ENCODE data around the gene SRGAP1. TPM values are rescaled to one million over a fixed set of nuclear protein-coding genes. Genes with fewer than 3 reads are reported as not detected.
"Not testable (repeated sequence)": the region's sequence is repeated elsewhere in the genome, so short reads cannot be mapped to it uniquely, and the experiment has no call there.

The SRGAP1 gene
- total RNA-seq, 1 experiment from 2014 or later: 3.7 TPM

GRCh38 chr12:64186789-64187188, 342.3 kb downstream of the SRGAP1 start:
- H3K36me3 ChIP-seq: no peaks in the 10 kb centered on the region
- H3K4me3 ChIP-seq: no peak overlapping the region
- no peaks in the 10 kb centered on the region for H3K9me3 ChIP-seq (replicated peaks)
- H3K27ac ChIP-seq: peak overlapping the region; percentile 50
- no peaks in the 10 kb centered on the region for H3K27me3 ChIP-seq (replicated peaks)
- peak in 1 of 2 experiments; percentile 24 for DNase-seq (ENCODE audit: low read depth in 1 of 2, low spot score in 2 of 2)
- peaks cover 45% of the 10 kb centered on the region for H3K4me1 ChIP-seq (replicated peaks)

GRCh38 chr12:64187370-64187769, 342.9 kb downstream of the SRGAP1 start:
- peak overlapping the region; percentile 50 for H3K27ac ChIP-seq
- H3K36me3 ChIP-seq: no peaks in the 10 kb centered on the region
- peaks cover 39% of the 10 kb centered on the region for H3K4me1 ChIP-seq (replicated peaks)
- no peak overlapping the region for H3K4me3 ChIP-seq
- no peaks in the 10 kb centered on the region for H3K27me3 ChIP-seq (replicated peaks)
- H3K9me3 ChIP-seq (replicated peaks): no peaks in the 10 kb centered on the region
- DNase-seq (ENCODE audit: low read depth in 1 of 2, low spot score in 2 of 2): peak in 1 of 2 experiments; percentile 41

GRCh38 chr12:64187794-64188193, 343.3 kb downstream of the SRGAP1 start:
- Histone ChIP-seq H3K4me1 (replicated peaks) (peaks cover 35% of the 10 kb centered on the region), H3K27ac (peak overlapping the region; percentile 50), H3K9me3 (replicated peaks) (no peaks in the 10 kb centered on the region), H3K27me3 (replicated peaks) (no peaks in the 10 kb centered on the region), H3K4me3 (no peak overlapping the region), H3K36me3 (no peaks in the 10 kb centered on the region)
- peak in 1 of 2 experiments; percentile 12 for DNase-seq (ENCODE audit: low read depth in 1 of 2, low spot score in 2 of 2)

- no peaks in the 10 kb centered on the region for H3K36me3 ChIP-seq
- no peak overlapping the region for H3K27ac ChIP-seq
- no peaks in the 10 kb centered on the region for H3K27me3 ChIP-seq (replicated peaks)
- no peaks in the 10 kb centered on the region for H3K9me3 ChIP-seq (replicated peaks)
- H3K4me1 ChIP-seq (replicated peaks): peaks cover 32% of the 10 kb centered on the region
- no peak for DNase-seq (ENCODE audit: low read depth in 1 of 2, low spot score in 2 of 2)
- H3K4me3 ChIP-seq: no peak overlapping the region
Observed at GRCh38 chr12:64189530-64189929, 345.0 kb downstream of the SRGAP1 start.

- peaks cover 32% of the 10 kb centered on the region for H3K4me1 ChIP-seq (replicated peaks)
- no peaks in the 10 kb centered on the region for H3K27me3 ChIP-seq (replicated peaks)
- H3K27ac ChIP-seq: no peak overlapping the region
- no peaks in the 10 kb centered on the region for H3K9me3 ChIP-seq (replicated peaks)
- H3K36me3 ChIP-seq: no peaks in the 10 kb centered on the region
- no peak for DNase-seq (ENCODE audit: low read depth in 1 of 2, low spot score in 2 of 2)
- no peak overlapping the region for H3K4me3 ChIP-seq
Observed at GRCh38 chr12:64190140-64190539, 345.6 kb downstream of the SRGAP1 start.

GRCh38 chr12:64192644-64193444, 348.3 kb downstream of the SRGAP1 start:
- peaks cover 18% of the 10 kb centered on the region for H3K4me1 ChIP-seq (replicated peaks)
- no peaks in the 10 kb centered on the region for H3K36me3 ChIP-seq
- no peaks in the 10 kb centered on the region for H3K27me3 ChIP-seq (replicated peaks)
- H3K27ac ChIP-seq: no peak overlapping the region
- no peak overlapping the region for H3K4me3 ChIP-seq
- DNase-seq (ENCODE audit: low read depth in 1 of 2, low spot score in 2 of 2): no peak
- H3K9me3 ChIP-seq (replicated peaks): no peaks in the 10 kb centered on the region

- Histone ChIP-seq H3K36me3 (no peaks in the 10 kb centered on the region), H3K4me3 (no peak overlapping the region), H3K27ac (no peak overlapping the region), H3K9me3 (replicated peaks) (no peaks in the 10 kb centered on the region), H3K4me1 (replicated peaks) (peaks cover 7% of the 10 kb centered on the region), H3K27me3 (replicated peaks) (no peaks in the 10 kb centered on the region)
- no peak for DNase-seq (ENCODE audit: low read depth in 1 of 2, low spot score in 2 of 2)
Observed at GRCh38 chr12:64193931-64194330, 349.4 kb downstream of the SRGAP1 start.

- Histone ChIP-seq H3K4me1 (replicated peaks) (0 out of 2 replicates have a peak, but pooled peaks cover under 1% of the 10 kb centered on the region), H3K36me3 (no peaks in the 10 kb centered on the region), H3K27ac (no peak overlapping the region), H3K27me3 (replicated peaks) (no peaks in the 10 kb centered on the region), H3K4me3 (no peak overlapping the region), H3K9me3 (replicated peaks) (no peaks in the 10 kb centered on the region)
- DNase-seq (ENCODE audit: low read depth in 1 of 2, low spot score in 2 of 2): no peak
Observed at GRCh38 chr12:64194333-64195149, 350.0 kb downstream of the SRGAP1 start.

- H3K9me3 ChIP-seq (replicated peaks); H3K27me3 ChIP-seq (replicated peaks); H3K27ac ChIP-seq; H3K36me3 ChIP-seq; DNase-seq (ENCODE audit: low read depth in 1 of 2, low spot score in 2 of 2); H3K4me1 ChIP-seq (replicated peaks); H3K4me3 ChIP-seq: not testable (repeated sequence)
Observed at GRCh38 chr12:64195841-64196240, 351.3 kb downstream of the SRGAP1 start.

- no peak overlapping the region for H3K4me3 ChIP-seq
- H3K9me3 ChIP-seq (replicated peaks): no peaks in the 10 kb centered on the region
- no peaks in the 10 kb centered on the region for H3K27me3 ChIP-seq (replicated peaks)
- no peaks in the 10 kb centered on the region for H3K4me1 ChIP-seq (replicated peaks)
- no peak overlapping the region for H3K27ac ChIP-seq
- no peaks in the 10 kb centered on the region for H3K36me3 ChIP-seq
- no peak for DNase-seq (ENCODE audit: low read depth in 1 of 2, low spot score in 2 of 2)
Observed at GRCh38 chr12:64203036-64203435, 358.5 kb downstream of the SRGAP1 start.

- no peaks in the 10 kb centered on the region for H3K27me3 ChIP-seq (replicated peaks)
- no peak overlapping the region for H3K4me3 ChIP-seq
- no peak overlapping the region for H3K27ac ChIP-seq
- no peak for DNase-seq (ENCODE audit: low read depth in 1 of 2, low spot score in 2 of 2)
- no peaks in the 10 kb centered on the region for H3K36me3 ChIP-seq
- H3K4me1 ChIP-seq (replicated peaks): no peaks in the 10 kb centered on the region
- H3K9me3 ChIP-seq (replicated peaks): no peaks in the 10 kb centered on the region
Observed at GRCh38 chr12:64203775-64204174, 359.3 kb downstream of the SRGAP1 start.

GRCh38 chr12:64205542-64205941, 361.0 kb downstream of the SRGAP1 start:
- Histone ChIP-seq H3K4me3 (no peak overlapping the region), H3K9me3 (replicated peaks) (no peaks in the 10 kb centered on the region), H3K4me1 (replicated peaks) (no peaks in the 10 kb centered on the region), H3K27me3 (replicated peaks) (no peaks in the 10 kb centered on the region), H3K27ac (no peak overlapping the region), H3K36me3 (no peaks in the 10 kb centered on the region)
- no peak for DNase-seq (ENCODE audit: low read depth in 1 of 2, low spot score in 2 of 2)

GRCh38 chr12:64207453-64207852, 363.0 kb downstream of the SRGAP1 start:
- Histone ChIP-seq H3K27me3 (replicated peaks) (no peaks in the 10 kb centered on the region), H3K9me3 (replicated peaks) (no peaks in the 10 kb centered on the region), H3K27ac (no peak overlapping the region), H3K36me3 (no peaks in the 10 kb centered on the region), H3K4me3 (no peak overlapping the region), H3K4me1 (replicated peaks) (no peaks in the 10 kb centered on the region)
- DNase-seq (ENCODE audit: low read depth in 1 of 2, low spot score in 2 of 2): no peak

Measured in SJSA1 (cell line).